K562 (cell line): ENCODE results near the gene PRDX6. TPM values are rescaled to one million over a fixed set of nuclear protein-coding genes. Genes with fewer than 3 reads are reported as not detected.

Source experiments
- ATAC-seq: fragments of 200-7000 bp; cut with Tn5 transposase; 3 replicates; pipeline ENCODE4 v1.9.1; 2020; ENCODE audit warnings: moderate library complexity
- BruUV-seq: library from RNA; stranded (reverse); fragments of 400-500 nt; replicated peaks from 2 replicates; lab custom pipeline; 2021; lab: Mats Ljungman, UMichigan
- CTCF ChIA-PET: fragments of 300-600 bp; formaldehyde crosslinking; extraction: SDS; loops from one replicate; lab custom pipeline; 2021; ENCODE audit warnings: low intra/inter-chr PET ratio; lab: Yijun Ruan, JAX
- POLR2A ChIA-PET: fragments of 300-600, 350-650 bp; sonication (Branson Sonifier 250); formaldehyde crosslinking; extraction: SDS; loops from one replicate; lab custom pipeline; 2021; ENCODE audit warnings: antibody characterized with exemption, inconsistent platforms; lab: Yijun Ruan, JAX
- DNase-seq, 4 experiments: peaks; one replicate each; pipeline versions ENCODE4 v3.0.0 to v3.0.0-alpha.2; 2011 to 2018; ENCODE audit warnings: low spot score in 3 of 4, mixed read lengths in 3 of 4; ENCODE audit errors: extremely low read depth in 1 of 4
- FAIRE-seq: peaks from 2 replicates; lab custom pipeline; 2011; peaks lifted over from hg19 to GRCh38; lab: Jason Lieb, UNC
- H2AFZ ChIP-seq: 2 replicates; pipeline ENCODE4 v1.6.0; 2011; ENCODE audit warnings: low read depth, low read length, control low read depth, inconsistent platforms
- H3K27ac ChIP-seq: fragments of 200-600 bp; 3 replicates; pipeline ENCODE4 v1.8.0; 2011; ENCODE audit warnings: low read depth, mild to moderate bottlenecking, control low read depth, inconsistent platforms, low read length, moderate library complexity, mixed read lengths; ENCODE audit errors: extremely low read depth
- H3K27me3 ChIP-seq, 2 experiments: fragments of 300-600 bp in 1 of 2; 2 replicates in 1 of 2; 3 replicates in 1 of 2; pipeline versions ENCODE4 v1.6.0 to v1.8.0; 2011; ENCODE audit warnings: inconsistent platforms in 2 of 2, low read length in 2 of 2, mild to moderate bottlenecking in 1 of 2, mixed read lengths in 1 of 2, moderate library complexity in 1 of 2; ENCODE audit not compliant: control insufficient read depth in 2 of 2, insufficient read depth in 2 of 2
- H3K36me3 ChIP-seq: fragments of 300-600 bp; 3 replicates; pipeline ENCODE4 v1.8.0; 2011; ENCODE audit warnings: mild to moderate bottlenecking, low read length, inconsistent platforms; ENCODE audit not compliant: control insufficient read depth, insufficient read depth
- H3K4me1 ChIP-seq, 2 experiments: fragments of 200-600 bp in 1 of 2; replicated peaks in 1 of 2; 2 replicates in 1 of 2; 3 replicates in 1 of 2; pipeline versions ENCODE4 v1.5.1 to v1.8.0; 2011; ENCODE audit warnings: inconsistent platforms in 2 of 2, low read length in 2 of 2, mild to moderate bottlenecking in 1 of 2, mixed read lengths in 1 of 2, moderate library complexity in 1 of 2; ENCODE audit not compliant: control insufficient read depth in 2 of 2, insufficient read depth in 2 of 2
- H3K4me2 ChIP-seq: 2 replicates; pipeline ENCODE4 v1.6.1; 2011; ENCODE audit warnings: low read length, control low read depth, inconsistent platforms, mixed read lengths; ENCODE audit not compliant: insufficient read depth
- H3K4me3 ChIP-seq: fragments of 200-600 bp; sonication (generic), shearing (Covaris generic); 2 replicates; pipeline ENCODE4 v1.5.1; 2016; ENCODE audit warnings: control low read depth, inconsistent platforms
- H3K79me2 ChIP-seq: fragments of 200-600 bp; 3 replicates; pipeline ENCODE4 v1.8.0; 2011; ENCODE audit warnings: low read length, inconsistent platforms; ENCODE audit not compliant: control insufficient read depth, insufficient read depth
- H3K9ac ChIP-seq, 2 experiments: 2 replicates each; pipeline versions ENCODE4 v1.6.0 to v1.6.1; 2011; ENCODE audit warnings: low read depth in 2 of 2, low read length in 2 of 2, control low read depth in 1 of 2, inconsistent platforms in 1 of 2, mild to moderate bottlenecking in 1 of 2, mixed read lengths in 1 of 2; ENCODE audit not compliant: insufficient read depth in 1 of 2
- H3K9me1 ChIP-seq: one replicate; pipeline ENCODE4 v1.6.0; 2011; ENCODE audit warnings: inconsistent platforms, mild to moderate bottlenecking, low read length, moderate library complexity; ENCODE audit not compliant: control insufficient read depth, insufficient read depth
- H3K9me3 ChIP-seq: replicated peaks from 2 replicates; pipeline ENCODE4 v1.5.1; 2011; ENCODE audit warnings: low read depth, low read length, inconsistent platforms; ENCODE audit not compliant: control insufficient read depth, insufficient read depth
- H4K20me1 ChIP-seq: replicated peaks from 2 replicates; pipeline ENCODE4 v1.6.1; 2011; ENCODE audit warnings: low read length, inconsistent platforms, mixed read lengths; ENCODE audit not compliant: control insufficient read depth, insufficient read depth
- E2F6 ChIP-seq, 2 experiments: IDR thresholded peaks; 2 replicates each; pipeline ENCODE4 v1.6.1; 2011; ENCODE audit warnings: borderline replicate concordance in 1 of 2, control low read depth in 1 of 2, low read depth in 1 of 2, low read length in 1 of 2, mild to moderate bottlenecking in 1 of 2, mixed read lengths in 1 of 2, moderate library complexity in 1 of 2; ENCODE audit not compliant: insufficient read depth in 1 of 2, insufficient read length in 1 of 2, poor library complexity in 1 of 2, severe bottlenecking in 1 of 2; ENCODE audit errors: extremely low read depth in 1 of 2
- HMG20A ChIP-seq: fragments of 450-650 bp; formaldehyde crosslinking; conservative IDR thresholded peaks from 2 replicates; pipeline ENCODE4 v1.4.0; 2020; ENCODE audit warnings: mild to moderate bottlenecking, mixed read lengths
- HNRNPL ChIP-seq: fragments of 200-400 bp; formaldehyde crosslinking; IDR thresholded peaks from 2 replicates; pipeline ENCODE4 v1.6.1; 2017; ENCODE audit warnings: low read depth, mild to moderate bottlenecking, low read length
- HNRNPUL1 ChIP-seq: fragments of 200-400 bp; formaldehyde crosslinking; IDR thresholded peaks from 2 replicates; pipeline ENCODE4 v1.6.1; 2017; ENCODE audit warnings: low read length
- ID3 ChIP-seq, 2 experiments: fragments of 250-450 bp in 1 of 2; fragments of 450-650 bp in 1 of 2; sonication (Bioruptor Pico) in 1 of 2; IDR thresholded peaks; 2 replicates each; pipeline versions ENCODE4 v1.6.1 to v1.8.0; 2016 to 2021; ENCODE audit warnings: mild to moderate bottlenecking in 2 of 2, moderate library complexity in 2 of 2, missing compliant biosample characterization in 1 of 2, missing genetic modification characterization in 1 of 2
- JUND ChIP-seq, 2 experiments: IDR thresholded peaks; 2 replicates in 1 of 2; 3 replicates in 1 of 2; pipeline ENCODE4 v1.6.1; 2011; ENCODE audit warnings: borderline replicate concordance in 2 of 2, low read depth in 2 of 2, low read length in 2 of 2, improper control_type of control experiment in 1 of 2, missing biosample characterization in 1 of 2, missing genetic modification characterization in 1 of 2, missing genetic modification reagents in 1 of 2
- KDM5B ChIP-seq: fragments of 200-600 bp; sonication (generic); IDR thresholded peaks from 2 replicates; pipeline ENCODE4 v1.6.1; 2012; ENCODE audit warnings: low read depth, mild to moderate bottlenecking, moderate library complexity, low read length, control low read depth, inconsistent platforms; ENCODE audit not compliant: insufficient replicate concordance
- L3MBTL2 ChIP-seq: fragments of 450-650 bp; IDR thresholded peaks from 2 replicates; pipeline ENCODE4 v1.6.1; 2016; ENCODE audit warnings: mild to moderate bottlenecking, moderate library complexity
- MBD2 ChIP-seq: sonication (generic); IDR thresholded peaks from 2 replicates; pipeline ENCODE4 v1.6.1; 2016; ENCODE audit warnings: low read depth, borderline replicate concordance
- TEAD1 ChIP-seq, 2 experiments: fragments of 450-650 bp in 1 of 2; sonication (generic) in 1 of 2; formaldehyde crosslinking; IDR thresholded peaks; 2 replicates each; pipeline versions ENCODE4 v1.4.0 to v1.8.0; 2020 to 2022; ENCODE audit warnings: mild to moderate bottlenecking in 2 of 2, missing genetic modification reagents in 1 of 2
- TEAD4 ChIP-seq, 2 experiments: sonication (generic) in 1 of 2; formaldehyde crosslinking in 1 of 2; IDR thresholded peaks; 2 replicates each; pipeline versions ENCODE4 v1.6.1 to v1.8.0; 2012 to 2022; ENCODE audit warnings: borderline replicate concordance in 1 of 2, inconsistent platforms in 1 of 2, low read length in 1 of 2, mild to moderate bottlenecking in 1 of 2, missing genetic modification reagents in 1 of 2
- VEZF1 ChIP-seq: fragments of 200-800 bp; sonication (Bioruptor generic); IDR thresholded peaks from 2 replicates; pipeline ENCODE4 v1.6.1; 2017; ENCODE audit warnings: missing genetic modification characterization, missing compliant biosample characterization
- ZNF384 ChIP-seq: IDR thresholded peaks from 2 replicates; pipeline ENCODE4 v1.6.1; 2012; ENCODE audit warnings: low read depth, low read length, improper control_type of control experiment
- WGBS: fragments of 100-300 bp; shearing (Covaris generic); methylation state at CpG from one replicate; pipeline ENCODE4 v1.1.6; 2016; ENCODE audit warnings: low coverage, mixed read lengths; ENCODE audit not compliant: insufficient coverage; ENCODE audit errors: missing lambda C conversion rate; 5-methylcytosine and 5-hydroxymethylcytosine counted together
- in situ Hi-C: fragments of 300-500 bp; cut with MboI; formaldehyde crosslinking; loops from 4 replicates; pipeline ENCODE4 v1.15.0; 2018; ENCODE audit warnings: inconsistent platforms, mixed read lengths
- intact Hi-C: fragments of 100-400 bp; cut with micrococcal nuclease; formaldehyde crosslinking; loops from 2 replicates; pipeline ENCODE4 v1.14.2; 2022
- polyA plus RNA-seq, 8 experiments: library from polyadenylated mRNA; depleted of rRNA in 4 of 8; stranded (reverse) in 5 of 8; unstranded in 3 of 8; fragments of >200 nt; fragmentation: Nextera tagmentation in 2 of 8; fragmentation: Illumina TruSeq in 1 of 8; extraction: Ambion mirVana in 2 of 8; extraction: Trizol in 1 of 8; gene quantifications; 2 replicates each; pipeline versions ENCODE4 v1.2.1 to v1.2.3, GENCODE V29; 2011 to 2014; ENCODE audit warnings: inconsistent platforms in 1 of 8, missing spikeins in 1 of 8
- total RNA-seq, 7 experiments: library from RNA; depleted of rRNA in 6 of 7; stranded (reverse); fragments of >200 nt in 6 of 7; fragmentation: Illumina TruSeq in 2 of 7; extraction: Trizol in 2 of 7; gene quantifications; 2 replicates each; pipeline versions ENCODE4 v1.2.1 to v1.2.3, GENCODE V29; 2011 to 2021; ENCODE audit warnings: low replicate concordance in 1 of 7
- TF ChIP-seq, protein P1 (sequence below): fragments of 250-450 bp; sonication (Bioruptor Pico); IDR thresholded peaks from 2 replicates; pipeline ENCODE4 v1.6.1; 2021; ENCODE audit warnings: mild to moderate bottlenecking

Gene PRDX6
- total and polyA plus RNA-seq, 9 of the 15 experiments (the other 6 are each of a cell fraction or from before 2014, with no cell fraction given), result 277 to 1,082 (median 610) TPM

DNA sequence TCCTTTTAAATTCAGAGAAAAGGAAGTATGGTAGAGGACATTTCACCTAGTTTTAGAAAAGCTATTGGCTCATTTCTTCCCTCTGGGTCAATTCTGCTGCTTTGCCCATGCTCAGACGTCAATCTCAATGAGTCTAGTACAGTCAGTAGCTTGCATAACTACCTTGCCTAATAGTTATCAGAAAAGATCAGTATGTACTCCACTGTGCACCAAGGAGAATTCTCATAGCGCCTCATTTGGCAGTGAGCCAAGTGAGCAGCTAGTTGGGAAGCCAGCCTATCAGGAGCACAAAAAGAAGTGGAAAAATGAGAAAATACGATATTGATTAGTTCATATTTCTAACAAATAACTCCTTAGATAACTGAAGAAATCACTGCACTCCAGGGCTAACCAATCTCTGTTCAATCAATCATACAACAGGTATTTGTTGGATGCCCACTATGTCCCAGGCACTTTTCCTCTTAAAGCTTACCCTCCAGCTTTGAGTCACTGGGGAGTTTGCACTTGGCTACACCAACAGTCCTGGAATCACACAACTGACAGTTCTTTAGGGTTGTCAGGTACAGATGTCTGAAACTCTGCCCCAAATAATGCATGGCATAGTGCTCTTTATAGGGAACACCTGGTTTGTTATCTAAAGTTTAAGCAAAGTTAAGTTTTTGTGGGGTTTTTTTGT, 50.2 kb downstream of the PRDX6 start (continued):
- TF ChIP-seq ID3 (CRISPR knock-in tag; IDR thresholded peaks at IDR 0.05) (no peak), ID3 (tag; IDR thresholded peaks at IDR 0.05) (no peak)
- TF ChIP-seq, all 486 proteins: peak for 9

DNA sequence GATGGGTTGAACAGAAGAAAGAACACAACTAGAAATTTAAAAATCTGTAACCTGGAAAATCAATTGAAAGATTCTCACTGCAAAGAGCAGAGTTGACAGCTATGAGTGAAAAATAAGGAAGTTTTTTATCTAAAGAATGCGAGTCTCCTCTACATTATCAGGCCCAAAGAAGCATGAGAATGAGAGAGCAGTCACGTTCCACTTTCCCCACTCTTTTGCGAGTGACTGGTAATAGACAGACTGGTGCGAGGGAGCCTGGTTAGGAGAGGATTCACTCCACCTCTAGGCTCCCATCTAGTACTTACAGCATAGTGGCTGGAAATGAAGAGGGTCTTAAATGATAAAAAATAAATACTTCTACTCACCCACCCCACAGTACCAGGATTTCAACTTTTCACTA, 52.0 kb downstream of the PRDX6 start:
- Histone ChIP-seq H3K9me3 (no peaks in the 10 kb centered on the region), H3K27me3 (no peaks in the 10 kb centered on the region), H3K36me3 (no peaks in the 10 kb centered on the region), H3K4me2 (no peak overlapping the region), H4K20me1 (no peaks in the 10 kb centered on the region), H3K9ac (no peak overlapping the region), H3K4me3 (no peak overlapping the region), H3K79me2 (no peaks in the 10 kb centered on the region), H3K9me1 (no peaks in the 10 kb centered on the region), H3K4me1 (0 out of 5 replicates have a peak, but pooled peaks cover 0 to 4% of the 10 kb centered on the region in 2 experiments), H3K27ac (no peak overlapping the region), H2AFZ (0 out of 2 replicates have a peak overlapping the region, but pooled peaks have one; percentile 30)
- peak in 1 of 4 experiments; percentile 19 for DNase-seq
- POLR2A ChIA-PET, result no interaction called here
- in situ Hi-C loops, result no loop called here
- intact Hi-C loops, result no loop called here
- ATAC-seq, result peak; percentile 45; the same call in 1 of the 3 replicates
- CTCF ChIA-PET, result no interaction called here
- FAIRE-seq, result no peak
- BruUV-seq, result no TSS peak
- whole genome bisulfite sequencing, result 0% methylated on average over 4 of the region's 4 CpGs
- TF ChIP-seq JUND (IDR thresholded peaks at IDR 0.05; ENCODE audit: borderline replicate concordance, low read depth, low read length), result 0 out of 2 replicates have a peak, but pooled peaks have one; percentile 3
- no peak for TF ChIP-seq JUND (tag; IDR thresholded peaks at IDR 0.05; ENCODE audit: borderline replicate concordance, low read depth, low read length)
- TF ChIP-seq E2F6 (IDR thresholded peaks at IDR 0.05; ENCODE audit: borderline replicate concordance in 1 of 2, extremely low read depth in 1 of 2, insufficient read depth in 1 of 2, insufficient read length in 1 of 2, low read depth in 1 of 2, low read length in 1 of 2, poor library complexity in 1 of 2, severe bottlenecking in 1 of 2), result peak; percentile 15 to 21
- peak; percentile 89 for TF ChIP-seq L3MBTL2
- TF ChIP-seq KDM5B, result no peak
- TF ChIP-seq, protein P1, sequence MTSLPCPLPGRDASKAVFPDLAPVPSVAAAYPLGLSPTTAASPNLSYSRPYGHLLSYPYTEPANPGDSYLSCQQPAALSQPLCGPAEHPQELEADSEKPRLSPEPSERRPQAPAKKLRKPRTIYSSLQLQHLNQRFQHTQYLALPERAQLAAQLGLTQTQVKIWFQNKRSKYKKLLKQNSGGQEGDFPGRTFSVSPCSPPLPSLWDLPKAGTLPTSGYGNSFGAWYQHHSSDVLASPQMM (CRISPR knock-in tag), result no peak
- TF ChIP-seq HNRNPL, result no peak
- TF ChIP-seq TEAD1 (CRISPR knock-in tag; IDR thresholded peaks at IDR 0.05), result 0 out of 4 replicates have a peak, but pooled peaks of 1 of the 2 experiments have one; percentile 60
- TF ChIP-seq VEZF1 (CRISPR knock-in tag), result 0 out of 2 replicates have a peak, but pooled peaks have one; percentile 13
- TF ChIP-seq MBD2, result no peak
- 0 out of 2 replicates have a peak, but pooled peaks have one; percentile 10 for TF ChIP-seq TEAD4 (IDR thresholded peaks at IDR 0.05; ENCODE audit: low read length)
- no peak for TF ChIP-seq TEAD4 (CRISPR knock-in tag; IDR thresholded peaks at IDR 0.05; ENCODE audit: borderline replicate concordance)
- no peak for TF ChIP-seq HNRNPUL1
- TF ChIP-seq ZNF384, result no peak
- TF ChIP-seq HMG20A (CRISPR knock-in tag), result no peak
